ENCODE data around the gene TMEM125. TPM values are rescaled to one million over a fixed set of nuclear protein-coding genes. Genes with fewer than 3 reads are reported as not detected.

TMEM125 gene
- polyA plus RNA-seq, 3 donors = not detected

DNA sequence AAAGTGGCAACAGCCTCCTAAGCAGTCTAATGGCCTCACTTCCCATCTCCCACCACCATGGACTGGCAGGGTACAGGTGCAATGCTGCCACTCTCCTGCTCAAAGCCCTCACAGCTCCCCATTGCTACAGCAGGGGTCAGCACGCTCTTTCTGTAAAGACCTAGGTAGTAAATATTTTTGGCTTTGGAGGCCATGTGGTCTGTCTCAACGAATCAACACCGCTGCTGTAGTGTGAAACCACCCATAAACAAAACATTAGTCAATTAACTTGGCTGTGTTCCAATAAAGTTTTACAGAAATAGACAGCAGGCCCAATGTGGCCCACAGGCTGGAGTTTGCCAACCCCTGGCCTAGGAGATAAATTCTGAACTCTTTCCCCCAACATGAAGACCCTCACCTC, 44.6 kb upstream of the TMEM125 start:
- 86% methylated on average over 2 of the region's 3 CpGs for WGBS (ENCODE audit: insufficient coverage)
- no peaks in the 10 kb centered on the region for H3K79me2 ChIP-seq (ENCODE audit: insufficient read depth, low read length)
- H3K4me3 ChIP-seq (replicated peaks in 1 of 3; ENCODE audit: low read depth in 2 of 3, low read length in 3 of 3) = no peak overlapping the region
- no peak for DNase-seq
- H3K4me2 ChIP-seq (replicated peaks; ENCODE audit: extremely low read depth, low read length, poor library complexity, severe bottlenecking) = no peak overlapping the region
- Mint-ChIP-seq H3K36me3 (no peaks in the 10 kb centered on the region), H3K9me3 (no peaks in the 10 kb centered on the region), H3K27me3 (ENCODE audit: low read depth in 3 of 3) (peaks cover 1 to 2% (median 1%) of the 10 kb centered on the region in 3 donors), H3K4me1 (peaks cover 17% of the 10 kb centered on the region), H3K4me3 (no peak overlapping the region), H3K27ac (no peak overlapping the region)
- H3K36me3 ChIP-seq (replicated peaks in 1 of 2; ENCODE audit: control insufficient read depth in 1 of 2, insufficient read depth in 2 of 2, low read length in 2 of 2) = no peaks in the 10 kb centered on the region
- H4K20me1 ChIP-seq (ENCODE audit: insufficient read depth, low read length) = no peaks in the 10 kb centered on the region
- H3K9me3 ChIP-seq (replicated peaks in 1 of 2; ENCODE audit: control insufficient read depth in 1 of 2, insufficient read depth in 1 of 2, low read length in 2 of 2) = no peaks in the 10 kb centered on the region
- TF ChIP-seq, protein P1, sequence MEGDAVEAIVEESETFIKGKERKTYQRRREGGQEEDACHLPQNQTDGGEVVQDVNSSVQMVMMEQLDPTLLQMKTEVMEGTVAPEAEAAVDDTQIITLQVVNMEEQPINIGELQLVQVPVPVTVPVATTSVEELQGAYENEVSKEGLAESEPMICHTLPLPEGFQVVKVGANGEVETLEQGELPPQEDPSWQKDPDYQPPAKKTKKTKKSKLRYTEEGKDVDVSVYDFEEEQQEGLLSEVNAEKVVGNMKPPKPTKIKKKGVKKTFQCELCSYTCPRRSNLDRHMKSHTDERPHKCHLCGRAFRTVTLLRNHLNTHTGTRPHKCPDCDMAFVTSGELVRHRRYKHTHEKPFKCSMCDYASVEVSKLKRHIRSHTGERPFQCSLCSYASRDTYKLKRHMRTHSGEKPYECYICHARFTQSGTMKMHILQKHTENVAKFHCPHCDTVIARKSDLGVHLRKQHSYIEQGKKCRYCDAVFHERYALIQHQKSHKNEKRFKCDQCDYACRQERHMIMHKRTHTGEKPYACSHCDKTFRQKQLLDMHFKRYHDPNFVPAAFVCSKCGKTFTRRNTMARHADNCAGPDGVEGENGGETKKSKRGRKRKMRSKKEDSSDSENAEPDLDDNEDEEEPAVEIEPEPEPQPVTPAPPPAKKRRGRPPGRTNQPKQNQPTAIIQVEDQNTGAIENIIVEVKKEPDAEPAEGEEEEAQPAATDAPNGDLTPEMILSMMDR (IDR thresholded peaks at IDR 0.05) = no peak
- no peak overlapping the region for H3K9ac ChIP-seq (ENCODE audit: insufficient read depth, low read length, poor library complexity, severe bottlenecking)
- peaks cover 10 to 11% of the 10 kb centered on the region in 2 donors for H3K4me1 ChIP-seq (ENCODE audit: control insufficient read depth in 1 of 2, insufficient read depth in 2 of 2, low read length in 2 of 2)
- H3K27ac ChIP-seq (ENCODE audit: low read depth in 1 of 2, low read length in 2 of 2) = no peak overlapping the region
- intact Hi-C loops (cut with micrococcal nuclease) = no loop called here
- no peak overlapping the region for H2AFZ ChIP-seq (ENCODE audit: insufficient read depth, low read depth, low read length, poor library complexity, severe bottlenecking)
- H3K27me3 ChIP-seq (ENCODE audit: control insufficient read depth in 2 of 2, insufficient read depth in 2 of 2, low read length in 2 of 2) = no peaks in the 10 kb centered on the region

DNA sequence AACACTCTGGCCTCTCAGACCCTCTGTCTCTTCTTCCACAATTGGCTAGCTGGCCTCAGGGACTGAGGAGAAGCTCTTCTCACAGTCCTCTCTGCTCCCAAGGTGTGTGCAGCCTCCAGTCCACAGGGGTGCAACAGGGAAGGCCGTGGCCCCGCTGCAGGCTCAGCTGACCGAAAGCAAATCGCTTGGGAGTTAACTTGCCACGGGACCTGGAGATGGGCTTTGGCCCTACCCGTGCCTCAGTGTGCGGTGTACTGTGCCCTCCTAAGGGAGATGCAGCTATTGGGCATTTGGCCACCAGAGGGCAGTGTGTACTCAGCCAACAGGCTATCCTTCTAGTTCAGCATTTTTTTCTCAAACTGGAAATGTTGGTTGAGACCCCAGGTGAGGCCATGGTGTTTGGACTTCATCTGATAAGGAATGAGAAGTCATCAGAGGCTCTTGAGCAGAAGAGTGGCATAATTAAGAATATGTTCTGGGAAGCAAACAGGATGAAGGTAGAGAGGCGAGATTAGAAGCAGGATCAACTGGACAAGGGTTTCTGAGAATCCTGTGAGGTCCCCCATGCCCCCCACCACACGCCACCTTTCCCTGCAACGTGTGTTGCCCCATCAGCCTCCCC, 42.5 kb upstream of the TMEM125 start:
- no peak overlapping the region for H3K9ac ChIP-seq (ENCODE audit: insufficient read depth, low read length, poor library complexity, severe bottlenecking)
- H3K27ac ChIP-seq (ENCODE audit: low read depth in 1 of 2, low read length in 2 of 2) = no peak overlapping the region
- no peaks in the 10 kb centered on the region for H3K36me3 ChIP-seq (replicated peaks in 1 of 2; ENCODE audit: control insufficient read depth in 1 of 2, insufficient read depth in 2 of 2, low read length in 2 of 2)
- TF ChIP-seq, protein P1 (IDR thresholded peaks at IDR 0.05) = peak; percentile 94
- no peak overlapping the region for H3K4me2 ChIP-seq (replicated peaks; ENCODE audit: extremely low read depth, low read length, poor library complexity, severe bottlenecking)
- H3K4me1 Mint-ChIP-seq = peaks cover 7% of the 10 kb centered on the region
- no peaks in the 10 kb centered on the region for H3K79me2 ChIP-seq (ENCODE audit: insufficient read depth, low read length)
- WGBS (ENCODE audit: insufficient coverage) = 16% methylated on average over 9 of the region's 10 CpGs
- no peaks in the 10 kb centered on the region for H3K27me3 ChIP-seq (ENCODE audit: control insufficient read depth in 2 of 2, insufficient read depth in 2 of 2, low read length in 2 of 2)
- intact Hi-C loops (cut with micrococcal nuclease) = loop anchor here (1.0 to 2.0 kb wide), 2 partner anchors 187 to 188 kb away; no protein-coding TSS in a partner anchor
- peaks cover 0 to 1% (median 1%) of the 10 kb centered on the region in 3 donors for H3K27me3 Mint-ChIP-seq (ENCODE audit: low read depth in 3 of 3)
- peak overlapping the region in 1 of 7 donors; percentile 36 for H3K27ac Mint-ChIP-seq
- no peak overlapping the region for H3K4me3 ChIP-seq (replicated peaks in 1 of 3; ENCODE audit: low read depth in 2 of 3, low read length in 3 of 3)
- DNase-seq = peak; percentile 50 to 74 (median 69)
- peak overlapping the region; percentile 48 for H2AFZ ChIP-seq (ENCODE audit: insufficient read depth, low read depth, low read length, poor library complexity, severe bottlenecking)
- H3K36me3 Mint-ChIP-seq = no peaks in the 10 kb centered on the region
- H3K4me1 ChIP-seq (ENCODE audit: control insufficient read depth in 1 of 2, insufficient read depth in 2 of 2, low read length in 2 of 2) = no peaks in the 10 kb centered on the region
- no peaks in the 10 kb centered on the region for H3K9me3 ChIP-seq (replicated peaks in 1 of 2; ENCODE audit: control insufficient read depth in 1 of 2, insufficient read depth in 1 of 2, low read length in 2 of 2)
- no peaks in the 10 kb centered on the region for H3K9me3 Mint-ChIP-seq
- no peak overlapping the region for H3K4me3 Mint-ChIP-seq
- H4K20me1 ChIP-seq (ENCODE audit: insufficient read depth, low read length) = no peaks in the 10 kb centered on the region

Data from CD14-positive monocyte (primary cell).